Right forelimb (tissue), 1 donor: ENCODE data around the gene TMEM132D.

ENCODE experiments used
- DNase-seq: peaks from one replicate; pipeline ENCODE4 v3.0.0-alpha.2; 2018

Gene TMEM132D

DNA sequence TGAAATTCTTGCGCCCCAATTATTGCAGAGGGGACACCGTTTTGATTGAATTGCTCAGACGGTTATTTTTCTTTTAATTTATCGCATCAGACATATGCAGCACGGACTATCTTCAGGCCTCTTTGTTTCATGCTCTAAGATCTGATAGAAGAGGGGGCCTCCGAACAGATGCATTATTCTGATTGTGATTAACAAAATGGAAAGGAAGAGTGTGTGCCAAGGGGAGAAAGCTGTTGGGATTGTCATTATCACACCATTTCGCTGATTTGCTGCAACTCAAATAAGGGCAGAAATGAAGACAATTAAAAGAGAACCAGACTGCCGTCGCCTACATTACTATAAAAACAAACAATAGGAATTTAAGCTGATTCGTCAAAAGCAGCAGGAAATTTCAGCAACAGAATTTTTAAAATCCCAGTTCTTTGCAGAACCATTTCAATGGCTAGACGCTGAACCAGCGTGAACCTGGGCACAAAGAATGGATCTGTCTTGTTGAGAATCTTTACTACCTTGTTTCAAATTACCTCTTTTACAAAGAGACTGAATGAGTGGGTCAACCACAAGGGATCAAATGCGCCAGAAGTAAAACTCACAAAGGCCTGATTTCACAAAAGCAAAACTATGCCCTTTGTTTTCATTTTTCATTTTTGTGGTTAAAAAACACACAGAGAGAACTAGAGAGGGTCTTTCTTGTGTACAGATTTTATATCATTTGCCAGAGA is 30.6 kb downstream of the TMEM132D start:
- no peak for DNase-seq

DNA sequence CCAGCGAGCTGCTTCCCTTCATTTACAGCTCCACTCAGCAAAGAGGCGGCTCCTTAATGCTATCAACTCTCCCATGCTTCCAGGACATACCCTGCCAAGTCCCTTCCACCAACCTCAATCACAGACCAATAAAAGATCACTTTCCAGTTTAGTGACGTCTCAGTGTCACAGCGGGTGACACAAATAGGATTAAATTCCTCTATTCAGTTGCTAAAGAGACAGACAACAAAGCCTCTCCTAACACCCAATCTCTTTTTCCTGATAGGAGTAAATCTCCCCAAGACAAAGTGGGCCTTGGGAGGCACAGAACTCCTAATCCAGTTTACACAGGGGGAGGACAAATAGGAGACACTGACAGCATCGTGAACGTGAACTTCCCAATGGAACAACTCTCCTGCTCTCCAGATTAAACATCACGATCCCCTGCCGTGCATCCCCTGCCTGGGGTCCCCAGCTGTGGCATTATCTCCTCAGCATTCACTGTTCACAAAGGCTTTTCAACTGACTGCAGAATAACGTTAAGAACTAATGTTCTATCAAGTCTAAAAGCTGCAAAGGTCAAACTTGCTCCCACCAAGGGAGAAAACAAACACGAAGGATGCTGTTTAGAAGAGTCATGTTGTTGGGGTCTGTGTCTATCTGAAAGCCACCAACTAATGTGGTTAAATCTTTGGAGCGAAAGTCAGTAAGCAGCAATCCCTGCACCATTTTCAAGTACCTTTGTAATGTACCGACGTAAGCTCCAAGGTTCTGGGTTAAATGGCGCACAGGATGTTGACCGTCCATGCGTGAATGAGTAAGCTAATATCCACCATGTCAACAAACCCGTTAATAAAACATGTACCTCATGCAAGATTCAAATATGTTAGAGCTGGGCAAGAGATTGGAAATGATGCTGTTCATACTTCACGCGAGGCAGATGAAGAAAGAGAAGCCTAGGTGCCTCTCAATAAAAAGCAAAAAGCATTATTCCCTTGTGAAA is 31.5 kb downstream of the TMEM132D start:
- no peak for DNase-seq

DNA sequence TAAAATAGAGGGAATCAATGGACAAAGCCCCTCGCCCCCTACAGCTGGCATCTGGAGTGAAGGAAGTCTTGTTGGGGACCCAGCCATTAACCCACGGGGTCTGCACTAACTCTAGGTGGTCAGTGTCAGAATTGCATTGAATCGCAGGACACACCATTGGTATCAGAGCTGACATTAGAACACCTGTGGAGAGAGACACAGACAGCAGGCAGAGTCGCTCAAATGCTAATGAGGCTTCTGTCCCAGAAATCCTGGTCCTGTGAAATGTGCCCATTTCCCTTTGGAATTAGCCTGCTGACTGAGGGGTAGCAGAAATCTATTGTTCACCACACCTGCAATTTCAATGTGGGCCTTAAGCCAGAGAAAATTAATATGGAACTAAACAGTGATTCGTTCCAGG is 33.0 kb downstream of the TMEM132D start:
- no peak for DNase-seq

DNA sequence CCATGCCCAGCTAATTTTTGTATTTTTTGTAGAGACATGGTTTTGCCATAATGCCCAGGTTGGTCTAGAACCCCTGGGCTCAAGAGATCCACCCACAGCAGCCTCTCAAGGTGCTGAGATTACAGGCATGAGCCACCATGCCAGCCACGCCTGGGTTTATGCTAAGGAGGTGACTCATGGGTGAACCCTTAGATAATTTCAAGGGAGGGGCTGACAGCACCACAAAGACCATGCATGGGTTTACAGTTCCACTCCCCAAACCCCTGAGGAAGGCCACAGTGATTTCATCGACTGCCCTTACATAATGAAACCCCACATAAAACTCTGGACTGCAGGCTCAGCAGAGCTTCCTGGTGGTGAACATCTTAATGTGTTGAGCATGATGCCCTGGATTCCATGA is 33.7 kb downstream of the TMEM132D start:
- DNase-seq: no peak

DNA sequence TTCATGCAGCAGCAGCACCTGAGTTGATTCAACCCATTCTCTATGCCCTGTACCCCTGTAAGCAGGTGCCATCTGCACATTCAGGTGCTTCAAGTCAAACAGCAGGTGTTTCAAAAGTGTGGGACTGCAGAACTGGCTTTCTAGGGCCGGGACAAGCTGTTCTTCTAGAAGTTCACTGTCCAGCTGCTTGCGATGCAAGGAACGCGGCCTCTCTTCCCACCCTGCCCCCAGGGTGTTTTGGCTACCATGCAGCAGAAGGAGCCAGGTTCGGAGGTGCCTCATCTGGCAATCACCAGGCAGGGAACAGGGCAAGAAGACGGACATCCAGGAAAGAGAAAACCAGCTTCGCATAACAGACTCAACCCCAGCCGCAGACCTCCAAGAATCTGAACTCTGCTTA is 35.2 kb downstream of the TMEM132D start:
- DNase-seq: no peak

DNA sequence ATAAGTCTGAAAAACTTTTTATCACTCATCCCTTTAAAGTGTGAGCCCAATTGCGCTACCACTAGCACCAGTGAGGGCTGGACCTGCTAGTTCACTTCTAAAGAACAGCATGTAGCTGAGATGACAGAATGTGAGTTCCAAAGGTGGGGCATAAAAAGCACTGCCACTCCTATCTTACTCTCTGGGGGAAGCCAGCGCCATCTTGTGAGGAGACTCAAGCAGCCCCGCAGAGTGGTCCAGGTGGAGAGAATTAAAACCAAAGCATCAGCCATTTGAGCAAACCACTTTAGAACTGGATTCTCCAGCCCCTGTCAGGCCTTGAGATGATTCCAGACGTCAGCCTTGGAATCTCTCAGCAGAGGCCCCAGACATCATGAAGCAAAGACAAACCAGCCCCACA is 39.9 kb downstream of the TMEM132D start:
- no peak for DNase-seq

DNA sequence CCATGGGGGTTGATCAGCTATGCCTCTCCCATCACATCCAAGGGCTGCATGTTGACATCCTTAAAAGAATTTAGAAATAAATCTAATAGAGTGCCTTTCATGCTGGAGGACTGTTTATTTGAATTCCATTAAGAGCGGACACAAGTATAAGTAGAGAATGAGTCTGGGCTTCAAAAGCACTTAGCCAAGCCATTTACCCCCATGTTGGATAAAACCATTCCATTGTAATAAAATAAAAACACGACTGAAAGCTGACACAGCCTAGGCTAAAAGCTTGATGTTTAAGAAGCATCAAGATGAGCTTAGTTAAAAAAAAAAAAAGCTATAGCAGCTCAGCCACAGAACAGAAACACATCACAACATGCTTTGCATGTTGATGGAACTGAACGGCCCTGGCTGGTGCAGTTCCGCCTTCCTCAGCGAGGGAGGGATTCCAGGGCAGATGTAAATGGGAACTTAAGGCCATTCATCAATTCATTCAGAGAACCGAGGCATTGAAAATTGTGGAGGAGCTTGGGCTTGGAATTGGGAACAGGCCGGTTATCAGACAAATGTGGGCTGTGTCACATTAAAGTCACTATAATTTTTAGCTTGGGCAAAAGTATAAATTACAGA is 41.2 kb downstream of the TMEM132D start:
- no peak for DNase-seq

DNA sequence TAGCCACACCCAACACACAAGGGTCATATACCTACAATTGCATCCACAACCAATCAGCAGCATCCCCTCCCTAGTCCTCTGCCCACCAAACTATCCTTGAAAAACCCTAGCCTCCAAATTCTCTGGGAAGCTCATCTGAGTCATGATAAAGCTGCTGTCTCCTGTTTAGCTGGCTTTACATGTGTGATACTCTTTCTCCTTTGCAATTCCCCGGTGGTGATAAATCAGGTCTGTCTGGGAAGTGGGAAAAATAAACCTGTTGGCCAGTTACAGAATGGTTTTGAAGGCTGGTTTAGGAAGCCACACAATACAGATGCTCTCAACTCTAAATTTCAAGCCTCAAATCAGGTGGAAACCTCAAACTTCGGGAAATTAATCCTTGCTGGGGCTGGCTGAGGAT is 41.9 kb downstream of the TMEM132D start:
- DNase-seq: no peak

DNA sequence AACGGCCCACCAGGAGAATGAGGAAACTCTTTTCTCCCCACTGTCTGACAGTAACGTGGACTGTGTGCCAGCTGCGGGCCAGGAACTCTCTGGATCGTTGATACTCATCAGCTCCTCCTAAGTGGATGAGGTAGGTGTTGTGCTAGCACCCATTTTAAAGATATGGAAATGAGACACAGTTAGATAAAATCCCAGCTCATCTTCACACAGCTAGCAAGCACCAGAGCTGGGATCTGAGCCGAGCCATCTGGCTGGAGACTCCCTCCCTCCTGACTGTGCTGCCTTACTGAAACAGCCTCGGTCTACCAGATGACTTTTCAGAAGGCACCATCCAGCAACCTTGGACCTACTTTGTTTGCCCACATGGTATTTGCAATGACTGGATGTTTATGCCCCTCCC is 49.2 kb downstream of the TMEM132D start:
- DNase-seq: no peak

DNA sequence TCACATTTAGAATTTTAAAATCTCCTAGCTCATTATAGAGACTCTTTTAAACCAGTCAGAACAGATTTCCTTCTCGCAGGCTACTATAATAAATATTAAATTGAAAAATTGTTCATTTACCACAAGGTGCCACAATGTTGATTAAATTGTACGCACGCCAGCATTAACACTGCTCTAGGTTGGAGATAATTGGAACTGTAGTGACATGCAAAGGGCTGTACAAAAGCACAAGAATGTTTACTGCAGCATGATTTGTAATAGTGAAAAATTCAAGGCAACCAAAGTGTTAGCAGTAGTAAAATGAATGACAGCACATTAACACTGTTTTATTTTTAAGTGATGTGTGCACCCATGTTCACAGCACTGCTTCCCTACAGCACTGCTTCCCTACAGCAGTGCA is 52.5 kb downstream of the TMEM132D start:
- no peak for DNase-seq

DNA sequence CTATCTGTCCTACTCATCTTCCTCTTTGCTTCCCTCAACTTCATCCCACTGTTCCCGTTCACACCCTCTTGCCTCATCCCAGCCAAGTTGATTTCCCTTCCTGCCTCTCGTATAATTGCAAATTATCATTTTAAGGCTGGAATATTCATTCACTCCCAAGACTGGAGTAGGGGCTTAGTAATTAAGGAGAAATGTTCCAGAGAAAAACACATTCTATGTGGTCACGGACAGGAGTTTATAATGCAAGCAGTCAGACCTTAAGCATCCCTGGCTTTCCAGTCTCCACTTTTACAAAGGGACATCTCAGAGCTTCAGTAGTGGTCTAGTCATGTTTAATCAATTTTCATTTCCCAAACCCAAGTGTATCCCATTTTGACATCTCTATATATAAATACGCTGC is 54.9 kb downstream of the TMEM132D start:
- no peak for DNase-seq

DNA sequence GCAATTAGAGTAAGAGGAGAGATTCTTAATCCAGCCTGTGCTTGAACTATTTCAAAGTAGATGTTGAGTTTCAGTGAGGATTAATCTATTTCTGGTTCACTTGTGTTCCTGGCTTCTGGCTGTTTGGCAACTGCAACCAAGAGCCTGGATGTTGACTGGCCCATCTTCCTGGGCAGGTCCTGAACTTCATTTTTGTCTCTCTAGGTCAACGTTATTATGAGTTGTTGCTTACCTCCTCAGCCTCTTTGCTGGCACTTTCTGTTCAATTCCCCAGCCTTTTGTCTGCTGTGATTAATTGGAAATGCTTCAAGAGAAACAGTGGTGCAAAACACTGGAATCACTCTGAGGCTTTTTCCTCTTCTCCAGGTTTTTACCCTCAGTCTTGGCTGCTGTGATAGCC is 56.8 kb downstream of the TMEM132D start:
- DNase-seq: no peak

DNA sequence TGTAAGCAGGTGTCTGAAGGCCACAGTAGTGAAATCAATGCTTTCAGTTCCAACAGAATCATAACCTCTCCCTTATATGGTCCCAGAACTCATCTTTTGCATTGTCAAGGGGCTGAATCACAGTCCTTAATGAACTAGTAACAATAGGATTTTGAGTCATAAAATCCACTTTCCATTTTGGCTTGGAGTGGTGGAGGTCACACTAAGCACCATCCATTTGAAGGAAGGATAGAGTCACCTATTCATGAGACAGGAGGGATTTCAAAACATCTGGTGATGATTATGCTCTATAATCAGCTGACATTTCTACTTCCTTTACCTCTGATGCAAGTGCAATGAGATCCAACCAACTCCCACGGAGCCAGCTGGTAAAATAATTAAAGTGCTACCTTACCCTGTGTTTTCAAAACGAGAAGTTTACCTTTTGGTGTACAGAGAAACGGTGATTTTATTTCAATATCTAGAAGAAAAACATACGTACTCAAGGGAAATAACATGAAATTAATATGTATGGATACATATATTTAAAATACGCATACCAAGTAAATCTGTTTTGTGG is 59.1 kb downstream of the TMEM132D start:
- DNase-seq: no peak

DNA sequence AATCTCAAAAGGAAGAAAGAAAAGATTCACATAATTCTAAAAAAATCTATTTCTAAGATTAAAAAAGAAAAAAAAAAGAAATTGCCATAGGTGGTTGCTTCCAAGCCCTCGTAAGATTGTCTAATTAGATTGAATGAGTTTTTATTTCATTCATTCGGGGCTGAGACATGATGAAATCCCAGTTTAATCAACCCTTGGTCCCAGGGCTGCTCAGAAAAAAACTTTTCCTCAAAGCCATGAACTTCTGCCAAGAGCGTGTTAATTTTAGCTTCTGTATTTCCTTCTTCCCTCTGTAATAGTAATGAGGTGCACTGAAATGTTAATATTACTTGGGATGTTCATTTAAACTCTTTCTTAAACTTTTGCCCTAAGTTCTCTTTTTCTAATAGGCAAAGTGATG is 62.6 kb downstream of the TMEM132D start:
- no peak for DNase-seq

DNA sequence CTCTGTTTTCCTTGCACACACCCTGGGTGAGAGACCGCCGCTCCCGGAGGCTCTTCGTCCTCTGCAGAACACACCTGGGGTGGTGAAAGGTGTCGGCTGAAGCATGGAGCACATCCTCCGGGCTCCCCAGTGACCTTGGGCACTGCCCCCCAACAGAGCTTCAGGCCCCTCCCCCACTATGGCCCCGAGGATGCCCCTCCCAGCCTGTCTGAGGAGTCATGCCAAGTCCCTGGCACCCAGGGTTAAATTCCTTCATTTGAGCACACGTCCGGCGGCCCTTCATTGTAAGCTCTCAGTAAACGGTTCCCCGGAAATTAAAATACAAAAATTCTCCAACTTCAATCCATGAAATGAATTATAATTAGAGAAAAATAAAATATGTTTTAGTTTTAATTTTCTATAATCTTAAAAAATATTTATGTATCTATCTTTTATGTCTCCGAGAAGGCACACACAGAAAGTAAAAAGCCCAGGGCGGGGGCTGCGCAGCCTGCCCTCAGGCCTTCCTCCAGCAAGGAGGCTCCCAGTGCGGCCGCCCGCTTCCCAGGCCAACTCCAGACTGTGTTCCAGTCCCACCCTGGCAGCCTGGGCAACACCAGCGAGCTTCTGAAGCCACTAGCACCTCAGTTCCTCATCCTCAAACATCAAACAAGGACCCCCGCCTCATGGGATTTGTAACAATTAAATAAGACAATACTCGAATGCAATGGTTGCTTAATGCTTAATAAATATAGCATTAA is 63.5 kb downstream of the TMEM132D start:
- no peak for DNase-seq

DNA sequence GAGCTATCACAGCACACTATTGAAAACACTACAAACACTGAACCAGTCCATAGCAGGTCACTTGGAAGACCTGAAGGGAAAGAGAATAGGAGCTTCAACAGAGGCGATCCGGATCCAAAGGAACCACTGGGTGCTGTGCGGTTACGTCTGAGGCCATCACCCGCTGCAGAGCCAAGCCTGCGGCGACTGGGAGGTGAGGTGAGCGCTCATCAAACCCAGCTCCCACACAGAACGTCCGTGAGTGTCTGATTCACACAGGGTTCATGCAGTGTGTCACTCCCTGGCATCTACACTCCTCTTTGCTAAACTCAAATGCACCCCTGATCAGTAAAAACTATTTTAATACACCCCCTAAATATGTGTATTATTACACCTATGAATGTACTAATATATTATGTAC is 64.1 kb downstream of the TMEM132D start:
- DNase-seq: no peak

DNA sequence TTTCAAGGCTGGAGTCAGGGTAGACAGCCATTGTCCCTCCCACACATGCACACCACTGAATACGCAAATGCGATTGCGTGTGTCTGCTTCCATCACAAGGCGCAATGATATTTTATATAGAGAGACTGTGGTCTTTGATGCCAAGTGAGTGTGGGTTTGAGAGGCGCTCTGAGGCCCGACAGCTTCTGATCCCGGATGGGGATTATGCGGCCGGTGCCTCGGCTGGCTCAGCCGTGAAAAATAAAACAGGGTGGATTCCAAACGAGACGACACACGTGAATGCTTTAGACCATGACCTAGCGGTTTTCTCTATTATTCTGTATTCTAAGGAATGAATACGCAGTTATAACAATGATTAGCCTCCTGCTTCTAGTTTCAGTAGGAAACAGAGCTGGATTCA is 72.5 kb downstream of the TMEM132D start:
- no peak for DNase-seq

DNA sequence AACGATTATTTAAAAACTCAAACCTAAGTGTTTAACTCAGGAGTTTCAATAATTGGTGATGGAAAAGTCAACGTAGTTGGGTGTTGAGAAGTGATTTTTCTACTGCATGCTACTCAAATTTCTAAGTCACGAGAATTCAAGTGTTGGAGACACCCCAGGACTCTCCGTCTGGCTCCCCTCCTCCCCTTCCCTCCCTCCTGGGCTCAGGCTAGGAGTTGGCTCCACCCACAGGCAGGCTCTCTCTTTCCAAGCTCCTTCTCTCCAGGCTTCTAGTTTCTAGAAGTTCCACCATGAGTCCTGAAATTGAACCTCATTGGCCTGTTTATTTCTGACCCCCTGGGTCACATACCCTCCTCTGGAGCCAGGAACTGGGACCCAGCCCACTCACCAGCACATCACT is 73.0 kb downstream of the TMEM132D start:
- DNase-seq: no peak

DNA sequence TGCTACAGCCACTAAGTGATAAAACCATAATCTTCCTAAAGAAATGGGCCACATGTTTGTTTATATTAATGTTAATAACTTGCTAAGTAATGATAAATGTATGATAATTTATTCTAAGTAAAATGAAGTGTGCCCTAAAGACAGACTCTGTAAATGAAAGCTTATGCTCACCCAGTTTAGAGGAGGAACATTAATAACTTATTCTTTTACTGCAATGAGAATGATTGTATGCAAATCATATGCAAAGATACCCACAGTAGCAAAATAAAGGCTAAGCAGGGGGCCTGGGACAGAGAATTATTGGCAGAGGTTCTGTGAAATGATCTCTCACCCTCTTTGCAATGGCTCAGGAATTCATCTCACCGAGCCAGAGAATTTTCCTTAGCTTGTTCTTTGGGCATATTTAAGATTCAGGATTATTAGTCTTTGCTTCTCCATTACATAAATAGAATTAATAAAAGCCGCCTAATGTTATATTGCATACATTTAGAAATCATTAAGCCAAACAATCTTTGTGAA is 75.9 kb downstream of the TMEM132D start:
- DNase-seq: no peak

DNA sequence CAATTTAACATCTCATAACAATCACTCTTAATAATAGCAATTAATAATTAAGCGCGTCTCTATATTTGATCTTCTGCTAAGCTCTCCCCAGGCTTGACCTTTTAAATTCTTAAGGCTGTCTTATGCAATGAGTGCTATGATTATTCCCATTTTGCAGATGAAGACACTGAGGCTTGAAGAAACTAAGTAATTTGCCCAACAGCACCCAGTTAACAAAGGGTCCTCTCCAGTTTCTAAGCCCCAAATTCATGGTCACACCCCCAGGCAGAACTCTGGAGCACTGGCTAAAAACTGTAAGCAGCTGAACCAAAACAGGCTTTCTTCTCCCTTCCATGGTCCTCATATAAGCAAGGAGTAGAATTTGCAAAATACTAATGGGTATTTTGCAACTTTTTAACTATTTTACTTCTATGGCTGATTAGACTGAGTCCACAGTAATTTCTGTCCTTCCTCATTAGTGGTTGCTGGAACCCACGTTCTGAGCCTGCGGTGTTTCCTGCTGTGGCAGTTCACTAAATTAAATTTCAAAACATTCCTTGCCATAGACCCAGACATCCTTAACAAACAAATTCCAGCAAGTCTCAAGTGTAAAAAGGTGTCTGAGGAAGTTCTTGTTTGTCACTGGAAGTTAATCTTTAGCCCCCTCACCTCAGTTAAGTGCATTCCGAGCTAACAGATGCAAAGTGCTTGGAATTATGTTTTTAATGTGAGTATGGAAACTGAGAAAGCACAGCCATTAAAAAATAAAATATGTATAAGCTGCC is 76.5 kb downstream of the TMEM132D start:
- no peak for DNase-seq

DNA sequence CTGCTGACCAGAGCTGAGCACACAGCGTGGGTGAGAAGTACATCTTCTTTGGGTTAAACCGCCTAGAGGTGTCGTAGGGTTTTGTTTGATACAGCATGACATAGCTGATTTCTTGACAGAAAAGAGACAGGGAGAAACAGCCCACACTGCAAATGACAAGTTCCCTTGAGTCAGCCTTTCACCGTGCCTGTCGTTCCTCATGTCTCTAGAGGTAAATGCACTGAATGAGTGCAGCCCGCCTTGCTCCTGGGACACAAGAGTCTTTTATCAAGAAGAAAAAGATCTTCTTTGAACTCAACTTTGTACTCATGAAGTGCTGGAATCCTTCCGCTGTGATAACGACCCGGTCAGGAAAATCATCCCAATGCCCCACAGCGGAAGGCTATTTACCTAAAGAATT is 77.6 kb downstream of the TMEM132D start:
- DNase-seq: no peak

DNA sequence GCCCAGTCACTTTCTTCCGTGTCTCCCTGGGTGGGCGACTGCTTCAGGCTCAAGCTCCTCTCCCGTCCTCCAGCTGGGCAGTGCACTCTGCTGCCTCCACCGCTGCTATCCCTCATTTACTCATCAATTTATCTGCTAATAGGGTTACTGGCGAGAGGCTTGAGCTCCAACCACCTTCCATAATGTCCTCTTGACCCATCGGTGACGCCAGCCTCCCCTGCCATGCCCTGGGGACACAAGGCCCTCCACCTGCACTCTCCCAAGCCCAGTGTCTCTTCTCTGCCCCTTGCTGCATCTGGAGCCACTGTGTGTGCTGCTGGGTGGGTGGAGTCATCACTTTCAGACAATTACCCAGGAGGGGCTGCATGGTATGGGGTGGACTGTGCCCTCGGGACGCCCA is 78.5 kb downstream of the TMEM132D start:
- DNase-seq: no peak
